AML-193 (cell line): ENCODE data around the gene GABRB1.
"Not testable (repeated sequence)": the region's sequence is repeated elsewhere in the genome, so short reads cannot be mapped to it uniquely, and the experiment has no call there.

Experiments
- DNase-seq, 2 experiments: peaks; one replicate each; lab custom pipeline; 2025; lab: John Stamatoyannopoulos, UW

The GABRB1 gene

GRCh38 chr4:47290873-47291272 is 259.5 kb downstream of the GABRB1 start:
- DNase-seq = not testable (repeated sequence)

DNA sequence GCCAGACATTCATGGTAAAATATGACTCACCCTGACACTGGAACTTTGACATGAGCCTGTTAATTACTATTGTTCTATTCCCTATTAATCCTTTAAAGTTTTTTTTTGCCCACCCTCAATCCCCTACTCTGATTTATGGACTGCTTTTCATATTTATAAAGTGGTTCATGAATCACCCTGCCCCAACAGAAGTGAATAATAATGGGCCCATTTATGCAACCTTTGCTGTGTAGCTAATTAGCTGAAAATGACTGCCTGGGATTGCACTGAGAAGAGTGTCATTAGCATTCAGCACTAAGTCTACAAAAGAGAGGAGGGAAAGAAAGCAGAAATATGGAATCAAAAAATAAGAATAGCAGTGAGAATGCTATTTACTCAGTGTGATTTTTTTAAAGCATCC is 277.8 kb downstream of the GABRB1 start:
- DNase-seq = no peak

- DNase-seq = no peak
These were observed 280.8 kb downstream of the GABRB1 start for GRCh38 chr4:47312170-47312569.

DNA sequence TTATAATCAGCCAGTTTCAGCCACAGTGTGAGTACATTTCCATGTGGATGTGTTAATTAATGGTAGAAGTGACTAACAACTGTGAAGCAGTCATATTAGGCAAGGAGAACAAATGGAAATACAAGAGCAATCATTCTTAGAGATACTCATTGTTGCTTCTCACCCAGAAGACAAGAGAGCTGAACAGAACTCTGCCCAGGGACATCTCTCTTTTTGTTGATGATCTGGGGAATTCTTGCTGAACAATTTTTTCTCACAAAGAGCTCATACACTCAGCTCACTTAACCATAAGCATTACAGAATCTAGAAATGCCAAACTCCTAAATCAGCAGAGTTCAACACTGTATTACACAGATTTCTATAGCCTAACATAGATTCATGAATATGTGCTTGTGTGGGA is 282.0 kb downstream of the GABRB1 start:
- DNase-seq = no peak

DNA sequence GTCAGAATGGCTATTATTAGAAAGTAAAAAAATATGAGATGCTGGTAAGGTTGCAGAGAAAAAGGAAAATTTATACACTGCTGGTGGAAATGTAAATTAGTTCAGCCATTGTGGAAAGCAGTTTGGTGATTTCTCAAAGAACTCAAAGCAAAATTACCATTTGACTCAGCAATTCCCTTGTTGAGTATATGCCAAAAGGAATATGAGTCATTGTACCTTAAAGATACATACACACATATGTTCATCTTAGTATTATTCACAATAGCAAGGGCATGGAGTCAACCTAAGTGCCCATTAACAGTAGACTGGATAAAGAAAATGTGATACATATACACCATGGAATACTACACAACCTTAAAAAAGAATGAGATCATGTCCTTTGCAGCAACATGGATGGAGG is 284.0 kb downstream of the GABRB1 start:
- DNase-seq = no peak

DNA sequence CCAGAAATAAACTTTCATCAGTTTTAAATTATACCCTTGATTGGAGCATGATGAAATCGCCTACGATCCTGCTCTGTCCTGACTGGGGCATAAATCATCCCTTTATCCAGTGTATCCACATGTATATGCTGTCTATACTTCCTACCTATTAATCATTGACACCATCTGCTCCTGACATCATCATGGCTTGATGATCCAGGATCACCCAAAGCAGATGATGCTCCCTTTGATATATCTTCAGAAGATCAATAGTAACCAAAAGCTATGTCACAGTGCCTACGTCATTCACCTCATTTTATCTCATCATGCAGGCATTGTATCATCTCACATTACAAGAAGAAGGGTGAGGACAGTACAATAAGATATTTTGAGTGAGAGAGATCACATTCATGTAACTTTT is 294.7 kb downstream of the GABRB1 start:
- DNase-seq = no peak

GRCh38 chr4:47330866-47331265 is 299.5 kb downstream of the GABRB1 start:
- no peak for DNase-seq

DNA sequence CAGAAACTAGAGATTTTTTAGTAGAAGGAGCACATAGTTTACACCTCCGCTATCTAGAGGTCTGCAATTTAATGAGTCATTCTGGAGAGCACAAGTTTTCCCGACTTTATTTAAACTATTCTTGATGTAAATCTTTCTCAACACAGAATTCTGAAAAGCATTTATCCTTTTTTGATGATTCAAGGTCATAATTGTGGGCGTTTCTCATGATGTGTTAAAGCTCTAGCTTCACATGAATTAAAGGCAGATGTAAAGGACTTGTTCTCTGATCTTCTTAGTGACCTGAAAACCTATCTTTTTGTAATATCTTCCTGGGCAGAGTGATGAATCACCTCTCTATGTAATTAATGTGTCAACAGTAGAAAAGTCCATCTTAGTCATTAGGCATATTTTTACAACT is 303.3 kb downstream of the GABRB1 start:
- no peak for DNase-seq

- no peak for DNase-seq
These were observed 306.5 kb downstream of the GABRB1 start for GRCh38 chr4:47337893-47338292.

DNA sequence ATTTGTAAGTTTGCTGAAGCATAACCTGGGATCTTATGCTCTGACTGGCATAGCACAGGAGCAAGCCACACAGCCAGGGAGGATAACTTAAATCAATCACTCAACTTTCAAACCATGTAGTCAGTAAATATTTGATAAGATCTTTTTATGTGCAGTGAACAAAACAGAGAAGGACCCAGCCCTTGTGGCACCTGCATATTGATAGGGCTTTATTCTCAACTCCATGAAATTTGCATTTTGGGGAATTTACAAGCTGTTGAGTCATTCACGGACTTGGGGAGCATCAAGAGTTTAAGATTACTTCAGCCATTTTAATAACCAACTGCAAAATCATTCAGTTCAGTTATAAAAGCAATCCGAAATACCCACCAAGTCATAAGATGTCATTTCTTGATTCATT is 309.5 kb downstream of the GABRB1 start:
- DNase-seq = no peak

GRCh38 chr4:47342796-47343195 is 311.4 kb downstream of the GABRB1 start:
- DNase-seq = no peak

GRCh38 chr4:47349326-47349725 is 318.0 kb downstream of the GABRB1 start:
- DNase-seq = no peak

GRCh38 chr4:47355568-47355967 is 324.2 kb downstream of the GABRB1 start:
- no peak for DNase-seq

DNA sequence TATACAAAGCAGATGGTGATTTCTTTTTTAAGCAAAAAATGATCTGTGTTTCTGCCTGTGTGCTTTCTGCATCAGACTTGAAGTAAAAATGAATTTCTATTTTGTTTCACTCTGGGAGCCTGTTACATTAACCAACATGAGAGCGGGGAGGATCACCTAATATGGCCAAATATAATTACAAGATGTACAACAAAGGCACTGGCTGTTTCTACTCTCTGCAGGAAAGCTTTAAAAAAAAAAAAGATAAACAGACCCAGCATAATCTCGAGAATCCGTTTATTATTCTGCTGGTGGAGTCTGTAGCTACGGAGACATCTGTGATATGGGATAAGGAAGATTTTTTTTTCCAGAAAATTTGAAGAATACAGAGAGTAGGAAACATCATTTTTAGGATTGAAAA is 328.5 kb downstream of the GABRB1 start:
- no peak for DNase-seq

DNA sequence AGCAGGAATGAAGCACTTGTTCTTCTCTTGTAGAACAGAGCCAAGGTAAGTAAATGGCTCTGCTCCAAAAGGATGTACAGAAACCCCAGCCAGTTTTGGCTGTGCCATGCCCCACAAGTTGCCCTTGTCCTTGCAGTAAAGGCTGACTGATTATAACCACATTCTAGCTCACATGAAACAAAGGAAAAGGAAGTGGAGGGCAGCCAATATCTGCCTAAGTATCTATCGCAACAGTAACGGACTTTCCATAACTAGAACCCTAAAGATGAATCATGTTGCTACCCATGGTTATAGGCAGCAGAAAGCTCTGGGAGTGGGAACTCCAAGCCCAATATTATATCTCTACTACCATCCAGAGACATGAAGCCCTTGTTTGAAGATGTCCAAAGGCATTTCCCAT is 336.4 kb downstream of the GABRB1 start:
- DNase-seq = peak; percentile 73 to 80

DNA sequence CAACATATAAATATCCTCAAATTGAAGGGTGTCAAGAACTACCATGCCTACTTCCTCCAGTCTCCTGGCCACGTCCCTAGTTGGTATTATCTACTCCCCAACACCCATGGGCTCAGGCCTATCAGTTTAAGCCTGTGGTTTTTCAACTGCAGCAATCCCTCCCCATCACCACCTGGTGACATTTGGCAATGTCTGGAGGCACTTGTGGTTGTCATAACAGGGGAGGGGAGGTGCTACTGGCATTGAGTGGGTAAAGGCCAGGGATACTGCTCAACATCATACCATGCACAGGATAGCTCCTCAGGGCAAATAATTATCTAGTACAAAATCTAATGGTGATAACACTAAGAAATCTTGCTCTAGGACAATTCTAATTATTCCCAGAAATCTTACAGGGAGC is 336.8 kb downstream of the GABRB1 start:
- DNase-seq = peak; percentile 65 to 69

- peak in 1 of 2 experiments; percentile 5 for DNase-seq
These were observed 341.2 kb downstream of the GABRB1 start for GRCh38 chr4:47372561-47372960.

DNA sequence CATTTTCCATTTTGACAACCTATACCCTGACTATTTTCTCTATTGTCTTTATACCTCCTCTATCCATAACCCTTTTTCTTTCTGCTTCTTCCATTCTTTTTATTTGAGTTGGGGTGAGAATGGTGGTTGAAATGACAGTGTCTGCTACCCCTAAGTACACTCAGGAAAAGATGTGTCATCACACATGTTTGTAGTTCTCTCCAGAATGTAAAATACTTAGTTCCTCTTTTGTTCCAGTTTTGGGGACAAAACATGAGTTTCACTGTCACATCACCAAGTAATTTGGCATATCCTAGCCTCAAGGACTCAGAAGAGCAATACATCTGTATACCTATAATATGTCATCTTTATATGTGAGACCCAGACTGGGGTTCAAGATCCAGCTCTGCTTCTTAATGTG is 341.8 kb downstream of the GABRB1 start:
- DNase-seq = peak; percentile 67 to 68

DNA sequence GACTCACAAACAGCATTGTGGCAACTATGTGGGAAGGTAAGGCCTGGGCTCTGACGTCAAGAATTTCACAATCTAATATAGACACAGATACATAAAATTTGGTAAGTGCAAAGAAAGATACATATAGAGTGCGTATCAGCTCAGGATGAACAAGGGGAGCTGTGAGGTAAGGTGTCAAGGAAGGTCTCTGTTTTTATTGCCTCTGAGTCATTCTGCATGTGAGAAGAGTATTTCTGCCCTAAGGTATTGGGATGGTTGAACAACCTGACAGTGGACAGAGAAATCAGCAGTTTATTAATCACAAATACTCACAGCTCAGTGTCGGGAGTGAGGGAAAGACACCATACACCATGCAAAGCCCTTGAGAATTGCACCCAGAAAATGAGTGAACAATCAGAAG is 342.3 kb downstream of the GABRB1 start:
- DNase-seq = no peak

- no peak for DNase-seq
These were observed 343.1 kb downstream of the GABRB1 start for GRCh38 chr4:47374477-47374876.

DNA sequence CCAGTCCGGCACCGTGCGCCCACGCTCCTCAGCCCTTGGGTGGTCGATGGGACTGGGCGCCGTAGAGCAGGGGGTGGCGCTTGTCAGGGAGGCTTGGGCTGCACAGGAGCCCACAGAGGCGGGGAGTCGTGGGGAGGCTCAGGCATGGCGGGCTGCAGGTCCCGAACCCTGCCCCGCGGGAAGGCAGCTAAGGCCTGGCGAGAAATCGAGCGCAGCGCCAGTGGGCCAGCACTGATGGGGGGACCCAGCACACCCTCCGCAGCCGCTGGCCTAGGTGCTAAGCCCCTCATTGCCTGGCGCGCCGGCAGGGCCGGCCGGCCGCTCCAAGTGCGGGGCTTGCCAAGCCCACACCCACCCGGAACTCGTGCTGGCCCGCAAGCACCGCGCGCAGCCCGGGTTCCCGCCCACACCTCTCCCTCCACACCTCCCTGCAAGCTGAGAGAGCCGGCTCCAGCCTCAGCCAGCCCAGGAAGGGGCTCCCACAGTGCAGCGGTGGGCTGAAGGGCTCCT is 346.7 kb downstream of the GABRB1 start:
- not testable (repeated sequence) for DNase-seq

GRCh38 chr4:47381172-47381571 is 349.8 kb downstream of the GABRB1 start:
- no peak for DNase-seq

- DNase-seq = no peak
These were observed 351.5 kb downstream of the GABRB1 start for GRCh38 chr4:47382846-47383360.

GRCh38 chr4:47383829-47384427 is 352.6 kb downstream of the GABRB1 start:
- peak; percentile 54 to 69 for DNase-seq
